GM12892 (cell line): Measurements from ENCODE around the gene TMEM187.

Experiments
- POLR2A ChIP-seq: IDR thresholded peaks from 2 replicates; pipeline ENCODE4 v1.6.1; 2011; ENCODE audit warnings: low read depth, low read length, control low read depth
- POLR2AphosphoS5 ChIP-seq: IDR thresholded peaks from 2 replicates; pipeline ENCODE4 v1.6.1; 2011; ENCODE audit warnings: low read depth, low read length, control low read depth

DNA sequence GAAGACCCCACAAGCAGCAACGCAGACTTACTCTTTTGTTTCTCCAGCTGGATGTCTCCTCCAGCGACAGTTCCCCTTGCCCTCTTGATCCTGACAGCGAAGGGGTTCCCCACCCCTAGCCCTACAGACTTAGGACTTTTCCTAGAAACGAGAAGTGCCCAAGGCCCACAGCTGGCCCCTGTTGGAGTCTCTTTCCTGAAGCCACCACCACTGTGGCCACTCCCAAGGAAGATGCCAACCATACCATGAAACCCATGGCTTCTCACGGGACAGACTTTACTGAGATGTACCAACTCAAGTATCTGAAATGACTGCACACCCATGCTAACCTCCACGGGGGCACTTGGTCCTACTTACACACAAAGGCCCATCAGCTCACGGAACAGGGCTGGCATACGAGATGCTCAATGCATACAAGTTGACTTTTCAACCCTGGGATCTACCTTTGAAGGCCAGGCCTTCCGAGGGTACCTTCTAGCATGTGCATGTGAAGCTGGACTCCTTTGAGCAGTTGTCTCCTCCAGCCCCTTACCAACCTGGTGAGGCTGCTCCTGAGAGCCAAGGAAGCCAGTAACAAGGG, 48.1 kb downstream of the TMEM187 start:
- TF ChIP-seq POLR2A (no peak), POLR2AphosphoS5 (no peak)
